Measurements from ENCODE around the gene ATRAID.

DNA sequence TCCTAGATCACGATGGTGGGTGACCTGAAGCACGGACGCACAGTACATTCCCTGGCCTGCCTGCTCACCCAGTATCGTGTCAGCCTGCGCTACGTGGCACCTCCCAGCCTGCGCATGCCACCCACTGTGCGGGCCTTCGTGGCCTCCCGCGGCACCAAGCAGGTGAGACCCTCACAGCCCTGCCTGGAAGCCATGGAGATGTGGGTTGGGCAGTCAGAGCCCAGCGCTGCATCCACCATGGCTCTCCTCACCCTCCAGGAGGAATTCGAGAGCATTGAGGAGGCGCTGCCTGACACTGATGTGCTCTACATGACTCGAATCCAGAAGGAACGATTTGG lies 30.7 kb downstream of the ATRAID start:
- TF ChIP-seq, protein P1, sequence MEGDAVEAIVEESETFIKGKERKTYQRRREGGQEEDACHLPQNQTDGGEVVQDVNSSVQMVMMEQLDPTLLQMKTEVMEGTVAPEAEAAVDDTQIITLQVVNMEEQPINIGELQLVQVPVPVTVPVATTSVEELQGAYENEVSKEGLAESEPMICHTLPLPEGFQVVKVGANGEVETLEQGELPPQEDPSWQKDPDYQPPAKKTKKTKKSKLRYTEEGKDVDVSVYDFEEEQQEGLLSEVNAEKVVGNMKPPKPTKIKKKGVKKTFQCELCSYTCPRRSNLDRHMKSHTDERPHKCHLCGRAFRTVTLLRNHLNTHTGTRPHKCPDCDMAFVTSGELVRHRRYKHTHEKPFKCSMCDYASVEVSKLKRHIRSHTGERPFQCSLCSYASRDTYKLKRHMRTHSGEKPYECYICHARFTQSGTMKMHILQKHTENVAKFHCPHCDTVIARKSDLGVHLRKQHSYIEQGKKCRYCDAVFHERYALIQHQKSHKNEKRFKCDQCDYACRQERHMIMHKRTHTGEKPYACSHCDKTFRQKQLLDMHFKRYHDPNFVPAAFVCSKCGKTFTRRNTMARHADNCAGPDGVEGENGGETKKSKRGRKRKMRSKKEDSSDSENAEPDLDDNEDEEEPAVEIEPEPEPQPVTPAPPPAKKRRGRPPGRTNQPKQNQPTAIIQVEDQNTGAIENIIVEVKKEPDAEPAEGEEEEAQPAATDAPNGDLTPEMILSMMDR (IDR thresholded peaks at IDR 0.05), result no peak
- no peak for TF ChIP-seq POLR2AphosphoS5 (IDR thresholded peaks at IDR 0.05)

All from stomach (tissue), 4 donors.